GM12891 (cell line): ENCODE data around the gene TMEM132D.

ENCODE experiments used
- POLR2A ChIP-seq: IDR thresholded peaks from 2 replicates; pipeline ENCODE4 v1.6.1; 2011; ENCODE audit warnings: low read depth, low read length, control low read depth
- POLR2AphosphoS5 ChIP-seq: IDR thresholded peaks from 2 replicates; pipeline ENCODE4 v1.6.1; 2011; ENCODE audit warnings: low read depth, low read length, control low read depth
- POU2F2 ChIP-seq: IDR thresholded peaks from 2 replicates; pipeline ENCODE4 v1.6.1; 2011; ENCODE audit warnings: low read depth, mild to moderate bottlenecking, control low read depth, low read length, moderate library complexity
- SPI1 ChIP-seq: IDR thresholded peaks from 2 replicates; pipeline ENCODE4 v1.6.1; 2011; ENCODE audit warnings: low read depth, low read length, control low read depth
- TAF1 ChIP-seq: IDR thresholded peaks from 2 replicates; pipeline ENCODE4 v1.6.1; 2011; ENCODE audit warnings: low read depth, low read length, control low read depth

- no peak for TF ChIP-seq POLR2A
- no peak for TF ChIP-seq POLR2AphosphoS5
- TF ChIP-seq POU2F2: no peak
- TF ChIP-seq TAF1: no peak
- no peak for TF ChIP-seq SPI1
Measured at GRCh38 chr12:129873111-129873832, 30.6 kb downstream of the TMEM132D start.
